BE2C (cell line): ENCODE data around the gene PPP1R1B.

Experiments
- DNase-seq: peaks from one replicate; pipeline ENCODE4 v3.0.0-alpha.2; 2020
- H3K27me3 ChIP-seq: fragments of 250-450 bp; sonication (Bioruptor Pico); 2 replicates; pipeline ENCODE4 v1.5.1; 2020; ENCODE audit warnings: mild to moderate bottlenecking
- H3K36me3 ChIP-seq: fragments of 250-450 bp; sonication (Bioruptor Pico); 2 replicates; pipeline ENCODE4 v1.5.1; 2020; ENCODE audit warnings: mild to moderate bottlenecking
- H3K4me1 ChIP-seq: fragments of 250-450 bp; sonication (Bioruptor Pico); 2 replicates; pipeline ENCODE4 v1.5.1; 2020
- H3K4me3 ChIP-seq: 2 replicates; pipeline ENCODE4 v1.5.1; 2011; ENCODE audit warnings: low read depth, low read length
- H3K9me3 ChIP-seq: fragments of 250-450 bp; sonication (Bioruptor Pico); 2 replicates; pipeline ENCODE4 v1.5.1; 2020
- TF ChIP-seq, protein P1 (sequence below): IDR thresholded peaks from 2 replicates; pipeline ENCODE4 v1.5.1; 2012; ENCODE audit warnings: mild to moderate bottlenecking, low read depth, low read length

The PPP1R1B gene

DNA sequence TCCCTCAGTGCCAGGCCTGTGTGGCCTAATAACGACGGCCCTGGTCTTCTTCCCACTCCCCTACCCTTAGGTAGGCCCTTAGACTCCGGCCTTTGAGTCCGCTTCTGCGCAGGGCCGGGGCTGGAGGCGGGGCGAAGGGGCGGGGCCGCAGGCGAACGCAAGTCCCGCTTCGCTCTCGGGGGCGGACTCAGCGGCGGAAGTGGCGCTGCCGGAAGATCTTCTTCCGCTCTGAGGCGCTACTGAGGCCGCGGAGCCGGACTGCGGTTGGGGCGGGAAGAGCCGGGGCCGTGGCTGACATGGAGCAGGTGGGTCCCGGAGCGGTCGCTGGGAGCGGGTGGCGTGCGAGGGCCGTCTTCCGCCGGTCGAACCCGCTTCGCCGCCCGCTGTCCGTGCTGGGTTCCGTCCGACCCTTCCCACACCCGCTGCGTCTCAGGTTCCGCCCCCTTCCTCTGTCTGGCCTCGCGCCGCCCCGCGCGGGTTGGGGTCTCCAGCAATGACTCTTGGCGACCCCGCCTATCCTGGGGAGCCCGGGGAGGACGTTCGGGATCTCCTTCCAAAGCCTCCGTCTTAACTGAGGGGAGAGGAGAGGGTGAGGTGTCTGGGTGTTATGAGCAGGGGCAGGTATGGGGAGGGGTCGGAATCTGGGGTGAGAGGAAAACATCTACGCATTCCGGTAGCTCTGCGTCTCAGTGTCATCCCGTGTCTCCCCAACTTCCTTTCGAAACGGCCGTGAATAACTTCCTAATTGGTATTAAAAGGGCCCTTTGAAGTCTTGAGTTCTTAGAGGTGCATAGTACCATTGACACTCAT is 10.4 kb downstream of the PPP1R1B start, which contains the start of gene STARD3:
STARD3 (plus strand) TSS at position 218 of the 810 bp plus-strand sequence. CDS start 16,388 bp downstream, outside the sequence.
- TF ChIP-seq, protein P1, sequence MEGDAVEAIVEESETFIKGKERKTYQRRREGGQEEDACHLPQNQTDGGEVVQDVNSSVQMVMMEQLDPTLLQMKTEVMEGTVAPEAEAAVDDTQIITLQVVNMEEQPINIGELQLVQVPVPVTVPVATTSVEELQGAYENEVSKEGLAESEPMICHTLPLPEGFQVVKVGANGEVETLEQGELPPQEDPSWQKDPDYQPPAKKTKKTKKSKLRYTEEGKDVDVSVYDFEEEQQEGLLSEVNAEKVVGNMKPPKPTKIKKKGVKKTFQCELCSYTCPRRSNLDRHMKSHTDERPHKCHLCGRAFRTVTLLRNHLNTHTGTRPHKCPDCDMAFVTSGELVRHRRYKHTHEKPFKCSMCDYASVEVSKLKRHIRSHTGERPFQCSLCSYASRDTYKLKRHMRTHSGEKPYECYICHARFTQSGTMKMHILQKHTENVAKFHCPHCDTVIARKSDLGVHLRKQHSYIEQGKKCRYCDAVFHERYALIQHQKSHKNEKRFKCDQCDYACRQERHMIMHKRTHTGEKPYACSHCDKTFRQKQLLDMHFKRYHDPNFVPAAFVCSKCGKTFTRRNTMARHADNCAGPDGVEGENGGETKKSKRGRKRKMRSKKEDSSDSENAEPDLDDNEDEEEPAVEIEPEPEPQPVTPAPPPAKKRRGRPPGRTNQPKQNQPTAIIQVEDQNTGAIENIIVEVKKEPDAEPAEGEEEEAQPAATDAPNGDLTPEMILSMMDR: no peak
- no peaks in the 10 kb centered on the region for H3K36me3 ChIP-seq
- no peaks in the 10 kb centered on the region for H3K4me1 ChIP-seq
- peak within 1 kb of the TSS; percentile 96 for H3K4me3 ChIP-seq
- H3K9me3 ChIP-seq: no peaks in the 10 kb centered on the region
- H3K27me3 ChIP-seq: no peaks in the 10 kb centered on the region
- DNase-seq: peak; percentile 94

DNA sequence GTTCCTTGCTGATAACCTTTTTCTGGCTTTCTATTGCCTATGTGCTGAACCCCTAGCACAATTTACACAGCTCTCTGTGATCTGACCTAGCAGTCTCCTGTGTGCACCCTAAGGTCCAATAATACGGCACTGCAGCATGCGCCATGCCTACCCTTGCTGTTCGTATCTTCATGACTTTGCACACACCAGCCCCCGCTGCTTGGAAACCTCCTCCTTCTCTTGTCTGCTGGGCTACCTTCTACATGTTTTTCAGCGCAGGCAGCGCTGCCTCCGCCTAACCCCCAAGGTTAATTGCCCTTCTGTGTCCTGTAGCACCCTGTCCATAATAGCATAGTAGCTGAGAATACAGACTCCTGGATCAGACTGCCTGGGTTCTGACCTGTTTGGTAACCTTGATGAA is 11.6 kb downstream of the PPP1R1B start:
- H3K36me3 ChIP-seq: no peaks in the 10 kb centered on the region
- no peaks in the 10 kb centered on the region for H3K9me3 ChIP-seq
- no peaks in the 10 kb centered on the region for H3K27me3 ChIP-seq
- TF ChIP-seq, protein P1: no peak
- H3K4me1 ChIP-seq: no peaks in the 10 kb centered on the region
- no peak for DNase-seq
- peak overlapping the region; percentile 96 for H3K4me3 ChIP-seq

DNA sequence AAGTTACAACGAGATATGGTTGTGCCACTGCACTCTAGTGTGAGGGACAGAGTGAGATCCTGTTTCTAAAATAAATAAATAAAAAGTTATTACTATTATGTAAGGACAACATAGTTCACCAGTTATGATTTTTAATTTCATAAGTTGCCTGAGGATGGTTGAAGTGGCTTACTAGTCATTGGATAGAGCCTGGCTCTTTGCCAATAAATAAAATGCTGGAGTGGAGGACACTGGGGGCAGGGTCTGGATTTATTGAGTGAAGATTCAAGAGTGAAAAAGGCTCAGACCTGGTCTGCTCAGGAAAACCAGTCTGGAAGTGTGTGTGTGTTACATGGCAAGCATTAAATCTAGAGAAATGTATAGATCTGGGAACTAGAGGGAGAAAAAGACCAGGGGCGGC is 12.3 kb downstream of the PPP1R1B start:
- no peaks in the 10 kb centered on the region for H3K36me3 ChIP-seq
- no peaks in the 10 kb centered on the region for H3K4me1 ChIP-seq
- no peaks in the 10 kb centered on the region for H3K27me3 ChIP-seq
- H3K4me3 ChIP-seq: no peak overlapping the region
- TF ChIP-seq, protein P1: no peak
- no peak for DNase-seq
- no peaks in the 10 kb centered on the region for H3K9me3 ChIP-seq

DNA sequence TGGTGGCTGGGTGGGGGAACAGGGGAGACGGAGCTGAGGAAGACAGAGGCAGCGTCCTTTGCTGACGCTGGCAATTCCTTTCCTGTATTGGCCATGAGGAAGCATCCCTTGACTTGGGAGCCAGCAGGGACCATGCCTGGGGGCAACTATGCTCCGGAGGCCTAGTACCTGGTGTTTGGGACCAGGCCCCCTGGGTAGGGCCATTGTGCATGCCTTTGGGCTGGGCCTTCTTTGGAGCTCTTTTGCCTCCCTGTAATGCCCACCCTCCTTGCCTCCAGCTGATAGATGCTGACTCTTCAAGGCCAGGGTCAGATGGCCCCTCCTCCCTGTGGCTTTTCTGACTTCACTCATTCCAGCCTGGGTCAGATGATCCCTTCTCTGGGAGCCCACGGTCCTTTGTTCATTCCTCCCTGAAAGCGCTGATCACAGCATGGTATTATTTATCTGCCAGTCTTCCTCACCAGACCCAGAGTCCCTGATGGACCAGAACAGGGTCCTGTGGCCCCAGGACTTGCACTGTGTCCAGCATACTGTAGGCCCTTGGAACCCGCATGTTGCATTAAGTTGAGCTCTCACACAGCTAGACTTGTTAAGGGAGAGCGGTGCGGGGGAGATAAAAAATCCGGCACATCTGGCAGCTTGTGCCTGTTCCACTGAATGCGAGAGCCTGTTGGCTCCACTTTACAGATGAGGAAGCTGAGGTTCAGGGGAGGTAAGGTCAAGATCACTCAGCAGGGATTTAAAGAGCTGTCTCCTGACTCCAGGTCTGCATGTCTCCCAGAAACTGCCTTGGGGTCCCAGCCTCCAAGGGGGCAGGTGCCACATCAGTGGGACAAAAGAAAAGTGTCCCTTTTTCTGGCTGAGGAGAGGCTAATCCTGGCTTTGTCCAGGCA is 13.1 kb downstream of the PPP1R1B start:
- no peak overlapping the region for H3K4me3 ChIP-seq

DNA sequence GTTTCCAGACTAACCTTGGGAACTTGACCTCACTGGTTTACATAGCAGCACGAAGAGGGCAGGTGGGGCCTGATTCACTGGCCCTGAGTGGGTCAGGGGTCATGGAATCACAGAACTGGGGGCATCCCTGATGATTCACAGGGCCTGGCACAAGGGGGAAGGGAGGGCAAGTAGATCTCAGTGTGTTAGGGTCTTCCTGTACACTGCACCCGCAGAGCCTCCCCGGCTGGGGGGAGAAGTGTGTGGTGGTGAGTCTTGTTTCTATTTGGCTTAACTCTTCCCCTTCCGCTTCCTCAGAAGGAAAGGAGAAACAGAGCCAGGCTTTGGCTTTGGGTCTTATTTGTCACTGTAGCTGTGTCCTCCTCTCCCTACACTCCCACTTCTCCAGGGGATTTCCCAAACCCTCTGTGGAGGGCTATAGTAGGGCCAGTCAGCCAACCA is 13.9 kb downstream of the PPP1R1B start:
- TF ChIP-seq, protein P1: no peak
- Histone ChIP-seq H3K4me3 (no peak overlapping the region), H3K27me3 (no peaks in the 10 kb centered on the region), H3K9me3 (no peaks in the 10 kb centered on the region), H3K36me3 (no peaks in the 10 kb centered on the region), H3K4me1 (no peaks in the 10 kb centered on the region)
- DNase-seq: no peak

More for the DNA sequence above, 13.1 kb downstream of the PPP1R1B start:
- no peak for DNase-seq
- H3K4me1 ChIP-seq: no peaks in the 10 kb centered on the region
- H3K36me3 ChIP-seq: no peaks in the 10 kb centered on the region
- no peaks in the 10 kb centered on the region for H3K27me3 ChIP-seq
- no peaks in the 10 kb centered on the region for H3K9me3 ChIP-seq
- TF ChIP-seq, protein P1: no peak

DNA sequence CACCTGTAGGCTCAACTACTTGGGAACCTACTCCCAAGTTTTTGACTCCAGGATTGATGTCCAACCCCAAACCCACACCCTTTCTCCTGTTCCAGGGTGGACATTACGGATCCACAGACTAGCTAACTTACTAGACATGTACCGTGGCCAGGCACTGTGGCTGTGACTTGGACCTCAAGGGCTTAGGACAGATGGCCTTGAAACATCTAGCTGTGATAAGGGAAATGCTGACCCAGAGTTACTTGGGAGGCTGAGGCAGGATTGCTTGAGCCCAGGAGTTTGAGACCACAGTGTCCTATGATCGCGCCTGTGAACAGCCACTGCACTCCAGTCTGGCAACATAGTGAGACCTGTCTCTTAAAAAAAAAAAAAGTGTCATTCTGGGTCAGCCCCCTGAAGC is 14.3 kb downstream of the PPP1R1B start:
- Histone ChIP-seq H3K4me1 (no peaks in the 10 kb centered on the region), H3K4me3 (no peak overlapping the region), H3K27me3 (no peaks in the 10 kb centered on the region), H3K9me3 (no peaks in the 10 kb centered on the region), H3K36me3 (no peaks in the 10 kb centered on the region)
- no peak for DNase-seq
- TF ChIP-seq, protein P1: no peak
